HG03175 (cell line): ENCODE results near the gene BBS9.
"Not testable (repeated sequence)": the region's sequence is repeated elsewhere in the genome, so short reads cannot be mapped to it uniquely, and the experiment has no call there.

ENCODE experiments used
- ATAC-seq: cut with Tn5 transposase; IDR thresholded peaks from one replicate; pipeline ENCODE4 v1.9.1; 2021; ENCODE audit warnings: mild to moderate bottlenecking, moderate library complexity; ENCODE audit not compliant: unreplicated experiment

The BBS9 gene

DNA sequence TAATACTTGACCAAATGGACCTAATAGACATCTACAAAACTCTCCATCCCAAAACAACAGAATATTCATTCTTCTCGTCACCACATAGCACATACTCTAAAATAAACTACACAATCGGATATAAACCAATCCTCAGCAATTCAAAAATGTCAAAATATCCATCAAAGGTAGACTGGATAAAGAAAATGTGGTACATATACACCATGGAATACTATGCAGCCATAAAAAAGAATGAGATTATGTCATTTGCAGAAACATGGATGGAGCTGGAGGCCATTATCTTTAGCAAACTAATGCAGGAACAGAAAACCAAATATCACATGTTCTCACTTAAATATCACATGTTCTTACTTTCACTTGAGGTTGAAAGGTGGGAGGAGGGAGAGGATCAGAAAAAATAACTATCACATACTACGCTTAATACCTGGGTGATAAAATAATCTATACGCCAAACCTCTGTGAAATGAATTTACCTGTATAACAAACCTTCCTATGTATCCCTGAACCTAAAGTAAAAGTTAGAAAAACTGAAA lies 142.5 kb downstream of the BBS9 start:
- not testable (repeated sequence) for ATAC-seq

GRCh38 chr7:33273356-33273755 lies 144.0 kb downstream of the BBS9 start:
- no peak for ATAC-seq

DNA sequence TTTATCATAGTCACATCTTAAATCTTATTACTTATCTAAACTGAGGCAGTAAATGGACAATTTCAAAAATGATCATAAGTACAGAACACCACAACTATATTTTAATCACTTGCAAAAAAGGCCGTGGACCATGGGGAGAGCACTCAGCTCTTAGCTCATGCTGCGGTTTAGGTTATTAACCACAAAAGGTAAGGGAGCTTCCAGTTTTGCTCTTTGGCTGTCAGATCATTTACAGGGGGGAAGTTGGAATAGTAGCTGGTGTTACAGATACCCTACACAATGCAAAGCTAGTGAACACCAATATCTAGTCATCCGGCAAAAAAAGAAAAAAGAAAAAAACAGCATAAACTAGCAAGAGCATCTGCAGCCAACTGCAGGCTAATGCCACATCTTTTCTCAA lies 147.0 kb downstream of the BBS9 start:
- ATAC-seq: no peak

DNA sequence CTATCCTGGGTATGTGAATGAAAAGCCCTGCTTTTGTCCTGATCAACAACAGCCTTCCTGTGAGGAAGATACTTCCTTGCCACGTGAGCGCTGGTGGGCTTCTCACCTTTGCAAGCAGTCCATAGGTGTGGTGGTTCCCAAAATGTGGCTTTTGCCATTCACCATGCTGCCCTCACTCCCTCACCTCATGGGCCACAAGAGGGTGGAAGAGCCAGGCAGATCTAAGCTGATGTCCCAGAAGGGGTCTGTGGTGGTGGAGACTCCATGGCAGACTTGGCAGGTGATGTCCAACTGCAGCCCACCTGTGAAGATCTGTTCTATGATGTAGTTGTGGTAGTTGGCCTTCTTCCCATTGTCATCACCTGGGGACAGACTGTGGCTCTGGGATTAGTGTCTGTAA lies 147.4 kb downstream of the BBS9 start:
- no peak for ATAC-seq

DNA sequence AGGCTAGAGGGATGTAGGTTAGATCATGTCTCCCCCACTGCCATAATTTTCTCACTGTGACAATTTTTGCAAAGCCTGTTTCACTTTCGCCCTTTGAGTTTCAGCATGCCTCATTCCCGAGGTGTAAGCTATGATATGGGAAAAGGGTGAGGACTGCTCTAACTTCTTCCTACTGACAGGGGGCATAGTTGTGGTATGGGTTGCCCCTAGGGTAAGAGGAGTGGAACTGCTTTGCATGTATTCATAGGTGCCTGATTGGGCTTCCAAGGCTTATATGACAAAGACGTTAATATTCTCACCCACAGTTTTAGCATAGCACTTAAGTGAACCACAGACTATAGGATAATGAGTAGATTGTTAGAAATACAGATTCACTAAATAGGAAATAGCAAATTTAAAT lies 148.7 kb downstream of the BBS9 start:
- ATAC-seq: no peak

DNA sequence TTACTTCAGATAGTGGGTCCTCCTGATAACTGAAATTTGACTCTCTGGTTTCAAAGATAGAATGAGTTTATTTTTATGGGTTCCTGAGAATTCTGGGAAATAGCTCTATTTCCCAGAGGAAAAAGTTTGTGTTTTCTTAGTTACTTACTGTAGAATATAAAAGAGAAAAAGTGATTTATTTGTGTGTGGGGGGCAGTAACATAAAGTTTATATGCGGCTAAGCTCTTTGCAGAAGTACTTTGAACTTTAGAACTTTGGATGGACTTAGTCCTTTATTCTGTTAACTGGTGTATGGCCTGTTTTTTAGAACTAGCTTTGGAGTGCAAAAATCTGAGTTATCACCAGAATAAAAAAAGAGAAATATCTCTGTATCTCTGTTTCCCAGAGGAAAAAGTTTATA lies 157.1 kb downstream of the BBS9 start:
- ATAC-seq: no peak

GRCh38 chr7:33287738-33288137 lies 158.4 kb downstream of the BBS9 start:
- ATAC-seq: no peak

DNA sequence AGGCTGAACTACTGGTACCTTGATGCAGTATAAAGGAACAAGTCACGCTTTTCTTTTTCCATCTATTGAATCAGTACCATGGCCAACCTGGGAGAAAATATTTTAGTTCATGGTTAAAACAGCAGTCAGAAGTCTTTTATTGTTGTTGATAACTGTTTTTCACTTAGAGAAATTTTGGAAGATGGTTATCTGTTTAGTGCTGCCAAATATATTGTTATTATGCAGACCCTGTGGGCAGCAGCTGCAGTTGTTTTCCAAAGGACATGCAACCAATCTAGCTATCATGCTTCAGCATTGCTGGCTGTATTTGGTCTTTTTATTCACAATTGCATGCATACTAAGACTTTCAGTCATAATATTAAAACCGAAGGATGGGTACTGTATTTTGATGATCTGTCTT lies 169.5 kb downstream of the BBS9 start:
- no peak for ATAC-seq

- no peak for ATAC-seq
These were observed 170.1 kb downstream of the BBS9 start for GRCh38 chr7:33299425-33299824.

GRCh38 chr7:33300131-33300530 lies 170.8 kb downstream of the BBS9 start:
- no peak for ATAC-seq

- no peak for ATAC-seq
These were observed 171.4 kb downstream of the BBS9 start for GRCh38 chr7:33300742-33301141.

DNA sequence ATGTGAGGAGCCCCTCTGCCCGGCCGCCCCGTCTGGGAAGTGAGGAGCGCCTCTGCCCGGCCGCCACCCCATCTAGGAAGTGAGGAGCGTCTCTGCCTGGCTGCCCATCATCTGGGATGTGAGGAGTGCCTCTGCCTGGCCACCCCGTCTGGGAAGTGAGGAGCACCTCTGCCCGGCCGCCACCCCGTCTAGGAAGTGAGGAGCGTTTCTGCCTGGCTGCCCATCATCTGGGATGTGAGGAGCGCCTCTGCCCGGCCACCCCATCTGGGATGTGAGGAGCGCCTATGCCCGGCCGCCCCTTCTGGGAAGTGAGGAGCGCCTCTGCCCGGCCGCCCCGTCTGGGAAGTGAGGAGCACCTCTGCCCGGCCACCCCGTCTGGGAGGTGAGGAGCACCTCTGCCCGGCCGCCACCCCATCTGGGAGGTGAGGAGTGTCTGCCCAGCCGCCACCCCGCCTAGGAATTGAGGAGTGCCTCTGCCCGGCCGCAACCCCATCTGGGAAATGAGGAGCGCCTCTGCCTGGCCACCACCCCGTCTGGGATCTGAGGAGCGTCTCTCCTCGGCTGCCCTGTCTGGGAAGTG lies 174.7 kb downstream of the BBS9 start:
- not testable (repeated sequence) for ATAC-seq

DNA sequence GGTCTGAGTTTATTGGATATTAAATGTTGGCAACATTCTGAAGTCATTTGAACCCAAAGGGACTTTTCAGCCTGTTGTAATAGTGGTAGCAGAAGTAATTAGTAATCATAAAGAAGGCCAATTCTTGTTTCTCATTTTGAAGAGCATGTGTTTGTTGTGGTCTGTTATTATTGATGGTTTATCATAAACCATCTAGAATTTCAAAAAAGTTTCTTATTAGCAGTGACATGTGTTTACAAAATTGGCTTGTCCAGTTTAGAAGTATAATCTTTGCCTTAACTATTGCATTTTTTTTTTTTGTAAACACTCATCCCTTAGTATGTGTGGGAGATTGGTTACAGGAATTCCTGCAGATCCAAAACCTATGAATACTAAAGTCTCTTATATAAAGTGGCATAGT lies 177.8 kb downstream of the BBS9 start:
- no peak for ATAC-seq

GRCh38 chr7:33310546-33310945 lies 181.2 kb downstream of the BBS9 start:
- no peak for ATAC-seq

GRCh38 chr7:33325754-33326484 lies 196.6 kb downstream of the BBS9 start:
- ATAC-seq: no peak

- no peak for ATAC-seq
These were observed 197.1 kb downstream of the BBS9 start for GRCh38 chr7:33326485-33326848.

- ATAC-seq: no peak
These were observed 198.1 kb downstream of the BBS9 start for GRCh38 chr7:33327427-33327826.

DNA sequence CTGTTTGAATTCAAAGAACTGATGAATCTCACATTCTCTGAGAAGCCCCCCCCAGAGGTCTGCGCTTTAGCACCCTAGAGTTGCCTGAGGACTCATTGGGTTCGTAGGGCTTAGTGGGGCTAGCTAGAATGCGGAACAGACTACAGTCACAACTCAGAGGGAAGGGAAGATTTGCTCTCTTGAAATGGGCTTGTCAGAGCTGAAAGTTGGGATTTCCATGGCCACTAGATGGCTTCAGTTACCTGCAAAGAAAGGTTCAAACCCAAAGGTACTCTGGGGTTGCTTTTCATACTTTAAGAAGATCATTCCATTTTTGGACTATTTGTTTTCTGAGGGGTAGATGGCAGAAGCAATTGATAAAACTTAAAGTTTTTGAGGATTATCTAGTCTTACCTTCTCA lies 205.0 kb downstream of the BBS9 start:
- no peak for ATAC-seq

DNA sequence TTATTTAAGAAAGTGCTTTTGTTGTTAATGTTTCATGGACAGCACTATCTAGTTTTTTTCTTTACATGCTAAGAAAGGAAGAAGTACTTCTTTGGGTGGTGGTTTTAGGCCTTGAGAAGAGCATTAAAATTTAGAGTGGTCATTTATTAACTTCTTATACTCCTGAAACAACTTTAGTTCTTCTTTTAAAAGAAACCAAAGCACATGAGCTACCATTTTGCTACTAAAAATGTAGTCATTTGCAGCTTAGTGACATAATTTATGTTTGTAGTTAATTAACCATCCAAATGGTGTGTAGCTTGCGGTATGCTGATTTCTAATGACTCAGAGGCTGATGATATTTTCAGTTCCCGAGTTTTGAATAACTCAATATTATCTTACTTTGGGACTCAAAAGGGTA lies 207.5 kb downstream of the BBS9 start:
- no peak for ATAC-seq

GRCh38 chr7:33339074-33339790 lies 209.9 kb downstream of the BBS9 start:
- ATAC-seq: no peak

DNA sequence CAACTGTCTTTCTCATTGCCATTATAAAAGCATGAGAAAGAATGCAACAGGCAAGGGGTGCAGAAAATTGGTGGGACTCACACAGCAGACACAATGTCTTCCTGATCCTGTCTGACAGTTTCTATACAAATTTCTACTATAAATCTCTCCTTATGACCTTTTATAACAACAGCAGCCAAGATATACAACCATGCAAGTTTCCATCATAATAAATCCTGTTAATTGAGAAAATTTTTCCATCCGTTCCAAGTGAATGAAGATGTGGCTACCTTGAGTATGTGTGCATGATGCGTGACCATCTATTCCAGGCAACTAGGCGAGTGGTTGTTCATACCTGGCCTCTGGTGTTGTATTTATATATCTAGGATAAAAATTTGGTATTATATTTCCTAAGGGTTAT lies 216.7 kb downstream of the BBS9 start:
- ATAC-seq: no peak

GRCh38 chr7:33350577-33350976 lies 221.2 kb downstream of the BBS9 start:
- no peak for ATAC-seq
